ENCODE results near the gene PPM1L.

The PPM1L gene

GRCh38 chr3:161043336-161044035, 287.5 kb downstream of the PPM1L start:
- ATAC-seq, result no peak
- TF ChIP-seq OSR1 (CRISPR knock-in tag; IDR thresholded peaks at IDR 0.05) (no peak), CREB5 (CRISPR knock-in tag; IDR thresholded peaks at IDR 0.05; ENCODE audit: low read depth) (no peak), SNAI2 (CRISPR knock-in tag; IDR thresholded peaks at IDR 0.05) (no peak), CSRNP3 (CRISPR knock-in tag; IDR thresholded peaks at IDR 0.05) (no peak), CSDC2 (CRISPR knock-in tag; IDR thresholded peaks at IDR 0.05) (no peak), ARNTL (CRISPR knock-in tag; IDR thresholded peaks at IDR 0.05; ENCODE audit: borderline replicate concordance, low read depth) (no peak), RARB (CRISPR knock-in tag; IDR thresholded peaks at IDR 0.05) (no peak), ISL1 (CRISPR knock-in tag; IDR thresholded peaks at IDR 0.05) (no peak), GLIS3 (CRISPR knock-in tag; IDR thresholded peaks at IDR 0.05) (no peak), ZFP30 (CRISPR knock-in tag; IDR thresholded peaks at IDR 0.05) (no peak), ZNF70 (CRISPR knock-in tag; IDR thresholded peaks at IDR 0.05) (no peak)
- TF ChIP-seq, protein P1, sequence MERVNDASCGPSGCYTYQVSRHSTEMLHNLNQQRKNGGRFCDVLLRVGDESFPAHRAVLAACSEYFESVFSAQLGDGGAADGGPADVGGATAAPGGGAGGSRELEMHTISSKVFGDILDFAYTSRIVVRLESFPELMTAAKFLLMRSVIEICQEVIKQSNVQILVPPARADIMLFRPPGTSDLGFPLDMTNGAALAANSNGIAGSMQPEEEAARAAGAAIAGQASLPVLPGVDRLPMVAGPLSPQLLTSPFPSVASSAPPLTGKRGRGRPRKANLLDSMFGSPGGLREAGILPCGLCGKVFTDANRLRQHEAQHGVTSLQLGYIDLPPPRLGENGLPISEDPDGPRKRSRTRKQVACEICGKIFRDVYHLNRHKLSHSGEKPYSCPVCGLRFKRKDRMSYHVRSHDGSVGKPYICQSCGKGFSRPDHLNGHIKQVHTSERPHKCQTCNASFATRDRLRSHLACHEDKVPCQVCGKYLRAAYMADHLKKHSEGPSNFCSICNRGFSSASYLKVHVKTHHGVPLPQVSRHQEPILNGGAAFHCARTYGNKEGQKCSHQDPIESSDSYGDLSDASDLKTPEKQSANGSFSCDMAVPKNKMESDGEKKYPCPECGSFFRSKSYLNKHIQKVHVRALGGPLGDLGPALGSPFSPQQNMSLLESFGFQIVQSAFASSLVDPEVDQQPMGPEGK (CRISPR knock-in tag; IDR thresholded peaks at IDR 0.05; ENCODE audit: borderline replicate concordance), result no peak

GRCh38 chr3:161049683-161050248, 293.7 kb downstream of the PPM1L start:
- no peak for ATAC-seq
- no peak for TF ChIP-seq SNAI2 (CRISPR knock-in tag; IDR thresholded peaks at IDR 0.05)
- TF ChIP-seq ISL1 (CRISPR knock-in tag; IDR thresholded peaks at IDR 0.05), result no peak
- no peak for TF ChIP-seq ZNF70 (CRISPR knock-in tag; IDR thresholded peaks at IDR 0.05)
- TF ChIP-seq GLIS3 (CRISPR knock-in tag; IDR thresholded peaks at IDR 0.05), result no peak
- TF ChIP-seq OSR1 (CRISPR knock-in tag; IDR thresholded peaks at IDR 0.05), result no peak
- no peak for TF ChIP-seq ARNTL (CRISPR knock-in tag; IDR thresholded peaks at IDR 0.05; ENCODE audit: borderline replicate concordance, low read depth)
- no peak for TF ChIP-seq BACH2 (CRISPR knock-in tag; IDR thresholded peaks at IDR 0.05; ENCODE audit: borderline replicate concordance)
- no peak for TF ChIP-seq ZNF8 (CRISPR knock-in tag; IDR thresholded peaks at IDR 0.05)
- no peak for TF ChIP-seq TOX (CRISPR knock-in tag; IDR thresholded peaks at IDR 0.05; ENCODE audit: borderline replicate concordance)

GRCh38 chr3:161050935-161051334, 294.9 kb downstream of the PPM1L start:
- no peak for ATAC-seq
- no peak for TF ChIP-seq ZNF8 (CRISPR knock-in tag; IDR thresholded peaks at IDR 0.05)
- TF ChIP-seq PPARA (CRISPR knock-in tag; IDR thresholded peaks at IDR 0.05; ENCODE audit: borderline replicate concordance), result no peak
- TF ChIP-seq, protein P2, sequence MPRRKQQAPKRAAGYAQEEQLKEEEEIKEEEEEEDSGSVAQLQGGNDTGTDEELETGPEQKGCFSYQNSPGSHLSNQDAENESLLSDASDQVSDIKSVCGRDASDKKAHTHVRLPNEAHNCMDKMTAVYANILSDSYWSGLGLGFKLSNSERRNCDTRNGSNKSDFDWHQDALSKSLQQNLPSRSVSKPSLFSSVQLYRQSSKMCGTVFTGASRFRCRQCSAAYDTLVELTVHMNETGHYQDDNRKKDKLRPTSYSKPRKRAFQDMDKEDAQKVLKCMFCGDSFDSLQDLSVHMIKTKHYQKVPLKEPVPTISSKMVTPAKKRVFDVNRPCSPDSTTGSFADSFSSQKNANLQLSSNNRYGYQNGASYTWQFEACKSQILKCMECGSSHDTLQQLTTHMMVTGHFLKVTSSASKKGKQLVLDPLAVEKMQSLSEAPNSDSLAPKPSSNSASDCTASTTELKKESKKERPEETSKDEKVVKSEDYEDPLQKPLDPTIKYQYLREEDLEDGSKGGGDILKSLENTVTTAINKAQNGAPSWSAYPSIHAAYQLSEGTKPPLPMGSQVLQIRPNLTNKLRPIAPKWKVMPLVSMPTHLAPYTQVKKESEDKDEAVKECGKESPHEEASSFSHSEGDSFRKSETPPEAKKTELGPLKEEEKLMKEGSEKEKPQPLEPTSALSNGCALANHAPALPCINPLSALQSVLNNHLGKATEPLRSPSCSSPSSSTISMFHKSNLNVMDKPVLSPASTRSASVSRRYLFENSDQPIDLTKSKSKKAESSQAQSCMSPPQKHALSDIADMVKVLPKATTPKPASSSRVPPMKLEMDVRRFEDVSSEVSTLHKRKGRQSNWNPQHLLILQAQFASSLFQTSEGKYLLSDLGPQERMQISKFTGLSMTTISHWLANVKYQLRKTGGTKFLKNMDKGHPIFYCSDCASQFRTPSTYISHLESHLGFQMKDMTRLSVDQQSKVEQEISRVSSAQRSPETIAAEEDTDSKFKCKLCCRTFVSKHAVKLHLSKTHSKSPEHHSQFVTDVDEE (CRISPR knock-in tag; IDR thresholded peaks at IDR 0.05), result no peak
- TF ChIP-seq, protein P1 (CRISPR knock-in tag; IDR thresholded peaks at IDR 0.05; ENCODE audit: borderline replicate concordance), result no peak
- no peak for TF ChIP-seq ARNTL (CRISPR knock-in tag; IDR thresholded peaks at IDR 0.05; ENCODE audit: borderline replicate concordance, low read depth)
- TF ChIP-seq CSDC2 (CRISPR knock-in tag; IDR thresholded peaks at IDR 0.05), result no peak
- no peak for TF ChIP-seq BACH2 (CRISPR knock-in tag; IDR thresholded peaks at IDR 0.05; ENCODE audit: borderline replicate concordance)
- no peak for TF ChIP-seq ZFP30 (CRISPR knock-in tag; IDR thresholded peaks at IDR 0.05)
- no peak for TF ChIP-seq ZNF70 (CRISPR knock-in tag; IDR thresholded peaks at IDR 0.05)
- TF ChIP-seq ESRRG (CRISPR knock-in tag; IDR thresholded peaks at IDR 0.05), result no peak

Measured in SK-N-SH treated with all-trans-retinoic acid at 6 μM for 48 hours (cell line).